ENCODE measurements around the gene CARD8.

The CARD8 gene

DNA sequence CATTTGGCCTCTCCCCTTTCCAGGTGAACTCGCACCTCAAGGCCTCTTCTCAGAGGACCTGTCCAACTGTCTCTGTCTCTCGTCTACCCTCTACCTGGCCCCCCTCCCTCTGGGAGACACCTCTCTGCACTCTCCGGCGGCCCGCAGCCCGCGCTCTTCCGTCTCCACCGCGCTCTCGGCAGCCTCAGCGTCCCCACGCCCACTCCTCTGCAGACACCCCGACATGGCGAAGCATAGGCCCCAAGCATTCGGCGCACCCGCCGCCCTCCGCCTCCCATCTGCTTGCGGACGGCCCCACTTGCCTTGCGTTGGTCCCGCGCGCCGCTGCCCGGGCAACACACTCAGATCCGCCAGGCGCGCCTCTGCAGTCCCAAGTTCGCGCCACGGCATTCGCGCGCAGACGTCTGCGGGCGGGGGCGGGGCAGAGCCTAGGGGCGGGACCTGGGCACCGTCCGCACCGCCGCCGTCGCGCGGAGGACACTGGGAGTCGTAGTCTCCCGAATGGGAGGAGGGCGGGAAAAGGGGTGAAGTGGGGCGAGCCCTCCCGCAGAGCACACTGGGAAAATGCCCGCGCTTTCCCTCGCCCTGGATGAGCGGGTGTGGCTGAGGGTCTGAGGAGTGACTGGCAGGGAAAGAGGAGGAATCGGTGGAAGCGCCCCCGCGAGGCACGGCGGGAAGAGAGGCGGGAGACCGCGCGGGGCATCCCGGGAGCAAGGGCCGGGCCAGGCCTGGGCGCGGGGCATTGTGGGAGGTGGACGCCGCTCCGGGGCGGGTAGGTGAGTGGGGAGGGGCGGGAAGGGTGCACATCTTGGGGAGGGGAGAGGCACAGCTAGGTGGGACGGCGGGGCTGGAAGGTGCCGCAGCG is 85.5 kb downstream of the CARD8 start, which contains the start of the genes LIG1 and ZSWIM9:
Gene LIG1, minus strand, starts transcription at position 406 of the 865 bp plus-strand sequence. CDS start 4,778 bp downstream, outside the sequence.
Gene ZSWIM9, plus strand, starts transcription at position 742 of the 865 bp plus-strand sequence. CDS start 1,123 bp downstream, outside the sequence.
- peak; percentile 95 for DNase-seq

- peak; percentile 87 for DNase-seq
These were observed 86.2 kb downstream of the CARD8 start for GRCh38 chr19:48169578-48169938.

DNA sequence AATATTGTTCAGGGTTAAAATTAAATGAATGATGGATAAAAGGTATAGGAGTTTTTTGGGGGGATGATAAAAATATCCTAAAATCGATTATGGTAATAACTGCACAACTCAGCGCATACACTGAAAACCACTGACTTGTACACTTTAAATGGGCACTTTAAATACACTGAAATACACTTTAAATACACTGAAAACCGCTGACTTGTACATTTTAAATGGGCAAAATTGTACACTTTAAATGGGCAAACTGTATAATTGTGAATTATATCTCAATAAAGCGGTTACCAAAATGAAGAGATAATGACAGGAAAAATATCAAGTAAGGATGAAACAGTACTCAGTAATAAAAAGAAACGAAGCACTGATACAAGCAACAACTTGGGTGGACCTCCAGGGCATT is 87.0 kb downstream of the CARD8 start:
- no peak for DNase-seq

GRCh38 chr19:48158210-48158790 is 97.4 kb downstream of the CARD8 start:
- DNase-seq = no peak
